Measurements from ENCODE around the gene SUGCT.

GRCh38 chr7:40151504-40151903, 16.7 kb downstream of the SUGCT start:
- TF ChIP-seq CTCF (IDR thresholded peaks at IDR 0.05 in 8 of 11, conservative IDR thresholded peaks at IDR 0.05 in 3 of 11) (no peak), POLR2A (IDR thresholded peaks at IDR 0.05) (no peak), POLR2AphosphoS5 (IDR thresholded peaks at IDR 0.05) (no peak)
